Nephron (organoid): ENCODE data around the gene NAT10.

Experiments
- H3K27ac Mint-ChIP-seq, 3 experiments: 2 replicates each; pipeline ENCODE4 v1.8.0; 2020; ENCODE audit warnings: mixed read lengths in 3 of 3, mild to moderate bottlenecking in 2 of 3, moderate library complexity in 1 of 3
- H3K27me3 Mint-ChIP-seq: 2 replicates; pipeline ENCODE4 v1.8.0; 2021; ENCODE audit warnings: low read depth, mild to moderate bottlenecking, moderate library complexity, mixed read lengths
- H3K36me3 Mint-ChIP-seq: 2 replicates; pipeline ENCODE4 v1.8.0; 2020; ENCODE audit warnings: low read depth, mixed read lengths
- H3K4me1 Mint-ChIP-seq: 2 replicates; pipeline ENCODE4 v1.8.0; 2020; ENCODE audit warnings: mixed read lengths
- H3K4me3 Mint-ChIP-seq, 3 experiments: 2 replicates each; pipeline ENCODE4 v1.8.0; 2020; ENCODE audit warnings: mild to moderate bottlenecking in 3 of 3, mixed read lengths in 3 of 3, moderate library complexity in 2 of 3
- H3K9me3 Mint-ChIP-seq: 2 replicates; pipeline ENCODE4 v1.8.0; 2020; ENCODE audit warnings: mixed read lengths
- CTCF ChIP-seq, 3 experiments: fragments of 200-600 bp; sonication (generic); IDR thresholded peaks; one replicate each; pipeline ENCODE4 v1.5.0; 2021; ENCODE audit warnings: antibody characterized with exemption in 3 of 3; ENCODE audit not compliant: unreplicated experiment in 3 of 3

Gene NAT10

GRCh38 chr11:34168642-34169420 is 63.4 kb downstream of the NAT10 start:
- H3K27me3 Mint-ChIP-seq, result peaks cover 7% of the 10 kb centered on the region
- no peak for TF ChIP-seq CTCF (IDR thresholded peaks at IDR 0.05; ENCODE audit: unreplicated experiment in 3 of 3)
- peaks cover 17% of the 10 kb centered on the region for H3K4me1 Mint-ChIP-seq
- peak overlapping the region in 2 of 3 experiments; percentile 4 to 5 for H3K27ac Mint-ChIP-seq
- H3K9me3 Mint-ChIP-seq, result no peaks in the 10 kb centered on the region
- H3K4me3 Mint-ChIP-seq, result no peak overlapping the region
- peaks cover 18% of the 10 kb centered on the region for H3K36me3 Mint-ChIP-seq

- Mint-ChIP-seq H3K36me3 (peaks cover 18% of the 10 kb centered on the region), H3K4me1 (peaks cover 17% of the 10 kb centered on the region), H3K4me3 (no peak overlapping the region), H3K9me3 (no peaks in the 10 kb centered on the region), H3K27ac (peak overlapping the region in 2 of 3 experiments; percentile 1 to 18), H3K27me3 (peaks cover 7% of the 10 kb centered on the region)
- TF ChIP-seq CTCF (IDR thresholded peaks at IDR 0.05; ENCODE audit: unreplicated experiment in 3 of 3), result no peak
Measured at GRCh38 chr11:34169686-34170085, 64.3 kb downstream of the NAT10 start.

- Mint-ChIP-seq H3K36me3 (peaks cover 5% of the 10 kb centered on the region), H3K9me3 (no peaks in the 10 kb centered on the region), H3K4me3 (no peak overlapping the region)
Measured at GRCh38 chr11:34173050-34173449, 67.6 kb downstream of the NAT10 start.

GRCh38 chr11:34174412-34175041 is 69.1 kb downstream of the NAT10 start:
- Mint-ChIP-seq H3K9me3 (no peaks in the 10 kb centered on the region), H3K27ac (no peak overlapping the region), H3K27me3 (peaks cover 18% of the 10 kb centered on the region), H3K4me3 (peak overlapping the region; percentile 46 to 73 (median 47)), H3K36me3 (no peaks in the 10 kb centered on the region), H3K4me1 (peaks cover 11% of the 10 kb centered on the region)
- TF ChIP-seq CTCF (IDR thresholded peaks at IDR 0.05; ENCODE audit: unreplicated experiment in 3 of 3), result peak; percentile 93 to 98 (median 96)

More at GRCh38 chr11:34173050-34173449, 67.6 kb downstream of the NAT10 start:
- TF ChIP-seq CTCF (IDR thresholded peaks at IDR 0.05; ENCODE audit: unreplicated experiment in 3 of 3), result no peak
- Mint-ChIP-seq H3K27ac (no peak overlapping the region), H3K4me1 (peaks cover 23% of the 10 kb centered on the region), H3K27me3 (peaks cover 11% of the 10 kb centered on the region)

- no peaks in the 10 kb centered on the region for H3K9me3 Mint-ChIP-seq
- H3K27me3 Mint-ChIP-seq, result peaks cover 16% of the 10 kb centered on the region
- no peak for TF ChIP-seq CTCF (IDR thresholded peaks at IDR 0.05; ENCODE audit: unreplicated experiment in 3 of 3)
- H3K36me3 Mint-ChIP-seq, result no peaks in the 10 kb centered on the region
- H3K27ac Mint-ChIP-seq, result no peak overlapping the region
- peak overlapping the region in 1 of 3 experiments; percentile 73 for H3K4me3 Mint-ChIP-seq
- H3K4me1 Mint-ChIP-seq, result peaks cover 10% of the 10 kb centered on the region
Measured at GRCh38 chr11:34175284-34176019, 70.0 kb downstream of the NAT10 start.
